HG02798 (cell line): ENCODE data around the gene PTAFR.
A peak's percentile ranks its signal among the peaks of the same experiment; 100 is the strongest.
"Not testable (repeated sequence)": the region's sequence is repeated elsewhere in the genome, so short reads cannot be mapped to it uniquely, and the experiment has no call there.

ENCODE experiments used
- ATAC-seq: cut with Tn5 transposase; IDR thresholded peaks from one replicate; pipeline ENCODE4 v1.9.1; 2021; ENCODE audit warnings: mild to moderate bottlenecking; ENCODE audit not compliant: unreplicated experiment, poor library complexity

PTAFR gene

DNA sequence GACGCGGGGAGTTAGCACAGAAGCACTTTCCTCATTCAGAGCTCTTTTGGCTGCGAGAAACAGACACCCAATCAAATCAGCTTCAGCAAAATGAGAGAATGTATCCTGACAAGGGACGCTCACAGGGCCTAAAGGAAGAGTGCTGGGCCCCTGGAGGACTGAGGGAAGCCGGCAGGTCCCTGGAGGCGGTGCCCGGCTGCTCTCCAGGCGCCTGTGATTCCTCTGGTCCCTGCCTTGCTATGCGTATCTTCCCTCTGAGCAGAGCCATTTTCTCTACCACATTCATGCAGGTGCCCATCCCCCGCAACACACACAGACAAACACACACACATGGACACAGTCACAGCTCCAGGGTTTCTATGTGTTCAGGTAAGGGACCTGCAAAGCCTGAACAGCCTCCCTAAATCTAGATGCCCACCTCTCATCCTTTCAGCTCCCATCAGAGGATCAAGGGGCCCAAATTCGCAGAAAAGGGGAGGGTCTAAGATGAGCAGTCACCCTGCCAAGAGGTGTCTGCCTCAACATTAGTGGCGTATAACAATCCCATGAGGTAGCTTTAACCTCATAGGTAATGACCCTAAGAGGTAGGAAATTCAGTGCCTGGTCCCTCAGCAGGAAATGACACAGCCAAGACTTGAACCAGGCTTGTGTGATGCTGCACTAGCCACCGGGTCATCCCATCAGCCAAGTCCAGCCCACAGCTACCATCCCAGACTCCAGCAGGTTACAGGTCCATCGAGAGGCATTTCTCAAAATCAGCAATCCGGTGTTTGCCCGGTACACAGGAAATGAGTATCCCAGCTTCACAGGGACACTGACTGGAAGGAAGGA, 29.0 kb downstream of the PTAFR start:
- ATAC-seq: peak; percentile 7

DNA sequence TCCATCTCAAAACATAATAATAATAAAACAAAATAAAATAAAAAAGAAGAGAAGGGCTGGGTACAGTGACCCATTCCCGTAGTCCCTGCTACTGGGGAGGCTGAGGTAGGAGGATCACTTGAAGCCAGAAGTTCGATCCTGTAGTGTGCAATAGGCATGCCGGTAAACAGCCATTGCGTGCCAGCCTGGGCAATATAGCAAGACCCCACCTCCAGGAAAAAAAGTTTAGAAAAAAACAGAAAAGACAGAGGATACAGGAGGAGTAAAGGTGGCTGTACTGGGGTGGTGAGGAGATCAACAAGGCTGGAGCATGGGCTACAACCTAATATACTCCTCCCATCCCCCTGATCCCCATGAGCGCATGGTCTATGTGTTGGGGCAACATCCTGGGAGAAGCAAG, 30.8 kb downstream of the PTAFR start:
- no peak for ATAC-seq

DNA sequence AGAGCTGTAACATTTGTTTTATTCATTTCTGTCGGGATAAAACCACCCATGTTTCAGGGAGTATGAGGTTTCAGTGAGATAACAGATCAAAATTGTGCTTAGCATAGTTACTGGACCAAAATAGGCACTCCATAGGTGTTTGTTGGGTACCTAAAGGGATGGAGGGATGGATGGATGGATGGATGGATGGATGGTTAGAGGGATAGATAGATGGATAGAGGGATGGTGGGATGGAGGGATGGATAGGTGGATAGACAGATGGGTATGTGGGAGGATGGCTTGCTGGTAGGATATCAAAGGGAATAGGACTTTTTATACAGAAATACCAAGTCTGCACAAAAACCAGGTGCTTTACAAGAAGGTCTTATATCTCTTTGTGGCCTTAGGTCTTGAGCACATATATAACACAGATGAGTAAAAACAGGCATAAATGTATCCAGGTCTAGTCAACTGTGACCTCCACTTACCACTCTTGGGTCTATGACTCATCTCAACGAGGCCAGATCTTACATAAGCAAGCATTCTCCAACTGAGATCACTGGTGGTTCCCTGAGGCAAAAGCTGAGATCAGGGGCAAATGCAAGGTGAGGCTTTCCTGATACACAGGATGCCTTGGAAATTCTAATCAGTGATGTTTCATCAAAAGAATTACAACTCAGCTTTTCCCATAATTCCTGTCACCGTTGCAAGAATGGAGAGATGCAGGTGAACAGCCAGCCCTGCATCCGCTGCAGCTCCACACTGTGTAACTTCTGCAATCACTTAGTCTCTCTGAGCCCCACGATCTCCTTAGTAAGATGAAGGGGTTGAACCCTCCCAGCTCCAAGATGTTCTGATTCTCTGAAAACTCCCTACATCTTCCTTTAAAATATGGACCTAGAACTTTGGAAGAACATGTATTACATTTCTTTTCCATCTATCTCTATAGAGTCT, 32.0 kb downstream of the PTAFR start:
- peak; percentile 67 for ATAC-seq

DNA sequence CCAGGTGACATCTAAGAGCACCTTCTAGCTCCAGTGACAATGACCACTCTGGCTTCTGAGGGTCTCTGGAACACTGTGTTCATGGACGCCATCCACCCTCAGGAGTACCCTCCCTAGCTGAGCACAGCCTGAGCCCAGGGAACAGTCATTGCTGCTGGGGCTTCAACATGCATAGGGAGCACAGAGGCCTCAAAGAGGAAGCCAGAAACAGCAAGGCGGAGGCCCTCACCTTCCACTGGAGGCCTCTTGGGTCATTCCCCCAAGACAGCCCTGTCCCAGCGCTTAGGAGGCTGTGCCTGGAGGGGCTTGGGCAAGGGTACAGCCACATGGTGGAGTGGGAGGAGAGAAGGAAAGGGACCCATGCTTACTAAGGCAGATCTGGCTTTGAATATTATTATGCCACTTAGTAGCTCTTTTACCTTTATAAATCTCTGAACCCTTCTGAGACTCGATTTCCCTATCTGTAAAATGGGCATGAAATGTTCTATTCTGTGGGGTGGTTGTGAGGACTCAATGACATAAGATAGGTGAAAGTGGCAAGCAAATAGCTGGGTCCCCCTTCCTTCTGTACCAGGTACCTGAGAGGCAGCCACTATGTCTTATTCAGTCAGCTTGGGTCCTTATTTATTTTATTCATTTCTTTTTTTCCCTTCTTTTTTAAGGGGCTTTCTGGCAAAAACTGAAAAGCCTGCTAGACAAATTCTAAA, 32.8 kb downstream of the PTAFR start:
- no peak for ATAC-seq

DNA sequence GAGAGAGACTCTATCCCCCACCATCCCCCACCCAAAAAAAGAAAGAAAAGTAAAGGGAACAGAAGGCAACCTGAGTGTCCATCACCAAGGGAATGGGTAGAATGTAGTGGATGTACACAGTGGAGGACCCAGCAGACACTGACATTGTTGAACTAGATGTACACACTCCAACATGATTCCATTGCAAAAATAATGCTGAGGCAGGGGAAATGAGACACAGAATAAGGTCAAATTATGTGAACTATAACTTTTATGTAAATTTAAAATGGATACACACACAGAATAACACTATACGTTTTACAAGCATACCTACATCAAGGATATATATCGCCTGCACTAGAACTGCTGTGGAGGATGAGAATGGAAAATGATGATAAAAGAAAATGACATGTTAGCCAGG, 34.8 kb downstream of the PTAFR start:
- ATAC-seq: no peak

DNA sequence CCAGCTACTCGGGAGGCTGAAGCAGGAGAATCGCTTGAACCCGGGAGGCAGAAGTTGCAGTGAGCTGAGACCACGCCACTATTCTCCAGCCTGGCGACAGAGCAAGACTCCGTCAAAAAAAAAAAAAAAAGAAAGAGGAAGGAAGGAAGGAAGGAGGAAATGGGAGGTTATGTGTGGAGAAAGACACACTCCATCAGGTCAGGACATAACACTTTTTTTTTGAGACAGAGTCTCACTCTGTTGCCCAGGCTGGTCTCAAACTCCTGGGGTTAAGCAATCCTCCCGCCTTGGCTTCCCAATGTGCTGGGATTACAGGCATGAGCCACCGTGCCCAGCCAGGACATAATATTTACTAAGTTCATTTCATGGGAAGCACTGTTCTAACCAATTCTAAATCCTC, 36.6 kb downstream of the PTAFR start:
- ATAC-seq: not testable (repeated sequence)

DNA sequence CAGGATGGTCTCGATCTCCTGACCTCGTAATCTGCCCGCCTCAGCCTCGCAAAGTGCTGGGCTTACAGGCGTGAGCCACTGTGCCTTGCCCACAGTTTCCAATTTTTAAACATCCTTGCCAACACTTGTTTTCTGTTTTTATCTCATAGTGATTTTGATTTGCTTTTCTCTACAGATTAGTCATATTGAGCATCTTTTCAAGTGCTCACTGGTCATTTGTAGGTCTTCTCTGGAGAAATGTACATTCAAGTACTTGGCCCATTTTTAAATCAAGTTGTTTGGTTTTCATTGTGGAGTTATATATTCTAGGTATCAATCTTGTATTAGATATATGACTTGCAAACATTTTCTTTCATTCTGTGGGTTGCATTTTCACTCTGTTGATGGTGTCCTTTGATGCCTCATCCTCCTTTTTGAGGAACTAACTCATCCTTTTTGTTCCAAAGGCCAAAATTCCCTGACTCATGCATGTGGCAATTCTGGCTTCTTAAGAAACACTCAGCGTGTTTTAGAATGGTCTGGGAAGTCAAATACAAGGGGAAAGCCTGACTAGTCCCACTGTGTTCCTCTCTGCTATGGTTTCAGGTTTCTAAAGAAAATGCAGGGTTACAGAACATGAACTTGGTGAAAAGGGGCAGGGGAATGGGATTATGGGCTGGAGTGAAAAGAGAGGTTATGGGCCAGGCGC, 37.3 kb downstream of the PTAFR start:
- ATAC-seq: no peak

DNA sequence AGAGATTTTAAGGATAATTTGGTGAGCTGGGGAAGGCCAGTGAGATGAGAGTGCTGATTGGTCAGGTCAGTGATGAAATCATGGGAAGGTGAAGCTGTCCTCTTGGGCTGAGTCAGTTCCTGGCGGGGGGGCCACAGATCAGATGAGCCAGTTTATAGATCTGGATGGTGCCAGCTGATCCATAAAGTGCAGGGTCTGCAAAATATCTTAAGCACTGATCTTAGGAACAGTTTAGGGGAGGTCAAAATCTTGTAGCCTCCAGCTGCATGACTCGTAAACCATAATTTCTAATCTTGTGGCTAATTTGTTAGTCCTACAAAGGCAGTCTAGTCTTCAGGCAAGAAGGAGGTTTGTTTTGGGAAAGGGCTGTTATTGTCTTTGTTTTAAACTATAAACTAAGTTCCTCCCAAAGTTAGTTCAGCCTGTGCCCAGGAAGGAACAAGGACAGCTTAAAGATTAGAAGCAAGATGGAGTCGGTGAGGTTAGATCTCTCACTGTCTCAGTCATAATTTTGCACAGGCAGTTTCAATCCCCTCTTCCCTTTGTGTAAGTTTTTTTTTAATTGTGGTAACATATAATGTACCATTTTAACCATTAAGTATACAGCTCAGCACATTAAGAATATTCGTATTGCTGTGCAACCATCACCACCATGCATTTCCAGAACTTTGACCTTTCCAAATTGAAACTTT, 39.4 kb downstream of the PTAFR start:
- ATAC-seq: no peak

DNA sequence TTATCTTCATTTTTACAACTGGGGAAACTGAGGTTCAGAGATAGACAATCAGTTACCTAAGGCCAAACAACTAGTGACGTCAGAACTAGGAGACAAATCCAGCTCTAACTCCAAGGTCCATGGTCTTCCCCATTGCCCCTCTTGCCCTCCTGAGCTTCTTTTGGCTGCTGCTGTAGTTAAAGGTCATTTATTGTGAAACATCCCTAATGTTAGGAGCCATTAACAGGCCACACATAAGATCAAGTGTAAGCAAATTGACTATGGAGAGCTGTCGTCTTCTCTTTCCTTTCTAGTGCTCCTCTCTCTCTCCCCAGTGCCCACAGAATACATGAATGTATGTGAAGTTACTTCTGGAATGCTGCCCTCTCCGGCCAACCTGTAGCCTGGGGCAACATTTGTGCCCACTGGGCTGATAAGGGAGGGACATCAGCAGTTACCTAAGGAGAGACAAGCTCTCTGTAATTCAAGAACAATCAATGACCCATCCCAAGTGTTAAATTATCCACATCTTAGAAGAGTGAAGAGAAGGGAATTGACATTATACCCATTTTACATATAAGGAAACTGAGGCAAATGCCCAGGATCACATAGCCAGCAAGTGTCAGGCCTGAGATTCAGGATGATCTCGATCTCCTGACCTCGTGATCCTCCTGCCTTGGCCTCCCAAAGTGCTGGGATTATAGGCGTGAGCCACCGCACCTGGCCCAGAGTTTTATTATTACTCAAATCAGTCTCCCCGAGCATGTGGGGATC, 40.1 kb downstream of the PTAFR start:
- ATAC-seq: no peak

DNA sequence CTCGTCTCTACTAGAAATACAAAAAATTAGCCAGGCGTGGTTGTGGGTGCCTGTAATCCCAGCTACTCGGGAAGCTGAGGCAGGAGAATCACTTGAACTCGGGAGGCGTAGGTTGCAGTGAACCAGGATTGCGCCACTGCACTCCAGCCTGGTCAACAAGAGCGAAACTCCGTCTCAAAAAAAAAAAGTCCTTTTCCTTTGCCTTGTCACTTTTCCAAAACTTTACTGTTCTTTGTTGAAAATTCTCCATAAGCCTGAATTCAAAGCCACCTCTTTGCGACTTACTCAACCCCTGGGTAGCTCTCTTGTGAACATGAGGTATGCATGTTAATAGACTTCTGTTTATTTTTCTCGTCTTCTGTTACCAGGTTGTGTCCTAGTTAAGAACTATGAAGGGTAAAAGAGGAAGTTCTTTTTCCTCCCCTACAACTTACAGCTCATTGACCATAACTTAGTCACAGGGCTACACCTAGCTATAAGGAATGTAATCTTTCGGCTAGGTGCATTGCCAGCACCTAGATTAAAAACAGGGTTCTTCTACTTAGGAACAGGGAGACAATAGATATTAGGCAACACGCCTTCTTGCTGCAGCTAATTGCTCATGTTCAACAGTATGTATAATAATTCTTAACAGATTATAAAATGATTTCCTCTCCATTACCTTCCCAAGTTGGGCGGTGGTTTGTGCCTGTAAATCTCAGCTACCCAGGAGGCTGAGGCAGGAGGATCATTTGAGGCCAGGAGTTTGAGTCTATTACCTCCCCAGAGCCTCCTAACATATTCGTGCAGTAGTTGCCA, 40.9 kb downstream of the PTAFR start:
- no peak for ATAC-seq

DNA sequence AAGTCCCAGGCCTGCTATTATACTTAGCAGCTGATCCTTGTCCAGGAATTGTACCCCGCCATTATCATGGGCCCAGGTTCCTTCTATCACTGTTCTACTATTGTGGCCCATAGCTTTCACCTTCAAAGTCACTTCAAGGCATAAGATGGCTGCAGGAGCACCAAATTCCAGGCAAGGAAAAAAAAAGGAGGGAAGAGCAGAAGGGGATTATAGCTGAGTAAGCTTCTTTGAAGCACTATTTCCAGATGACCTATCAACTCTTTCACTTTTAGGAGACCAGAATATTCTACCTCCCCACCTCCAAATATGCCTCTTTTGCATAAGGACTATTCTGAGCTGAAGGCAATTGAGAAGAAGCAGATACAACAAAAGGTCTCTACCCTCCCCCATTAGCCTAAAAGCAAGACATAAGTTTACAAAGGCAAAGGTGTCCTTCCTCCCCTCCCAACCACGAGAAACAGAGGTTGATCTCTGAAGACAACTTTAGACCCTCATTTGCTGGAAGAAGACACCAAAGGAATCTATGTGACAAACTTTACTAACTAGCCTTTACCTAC, 41.8 kb downstream of the PTAFR start:
- ATAC-seq: no peak

DNA sequence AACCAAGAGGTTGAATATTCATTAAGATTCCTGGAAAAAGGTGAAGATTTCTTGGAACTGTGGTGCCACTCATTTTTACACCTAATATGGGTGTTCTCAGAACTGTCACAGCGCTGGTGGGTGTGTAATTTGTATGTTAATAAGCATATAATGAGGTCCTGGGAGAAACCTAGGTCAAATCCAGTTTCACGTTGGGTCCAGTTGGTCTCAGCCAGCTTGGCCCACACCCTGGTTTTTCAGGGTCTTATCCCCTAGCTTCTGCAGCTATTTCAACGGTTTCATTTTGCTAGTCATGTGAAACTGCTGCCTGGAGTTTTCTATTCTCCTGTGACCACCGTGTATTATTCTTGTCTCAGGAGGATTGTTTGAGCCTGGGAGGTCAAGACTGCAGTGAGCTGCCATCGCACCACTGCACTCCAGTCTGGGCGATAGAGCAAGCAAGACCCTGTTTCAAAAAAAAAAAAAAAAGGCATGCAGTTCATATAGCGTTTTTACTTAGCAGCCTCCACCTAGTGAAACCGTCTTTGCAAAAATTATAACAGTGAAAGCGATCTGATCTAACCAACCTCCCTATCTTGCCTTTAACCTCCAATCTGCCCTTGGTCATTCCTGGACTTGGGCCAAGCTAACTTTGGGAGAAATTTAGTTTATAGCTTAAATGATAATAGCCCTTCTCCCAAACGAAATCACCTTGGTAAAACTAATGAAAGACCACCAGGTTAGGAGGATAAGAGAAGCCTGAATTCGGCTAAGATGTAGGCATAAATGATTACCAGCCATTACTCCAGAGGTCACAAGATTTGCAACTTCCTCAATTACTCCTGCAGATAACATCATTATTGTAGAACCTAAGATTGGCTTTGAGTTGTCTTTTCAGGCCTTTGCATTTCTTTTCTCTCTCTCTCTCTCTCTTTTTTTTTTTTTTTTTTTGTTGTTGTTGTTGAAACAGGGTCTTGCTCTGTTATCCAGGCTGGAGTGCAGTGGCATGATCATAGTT, 44.0 kb downstream of the PTAFR start:
- ATAC-seq: no peak

DNA sequence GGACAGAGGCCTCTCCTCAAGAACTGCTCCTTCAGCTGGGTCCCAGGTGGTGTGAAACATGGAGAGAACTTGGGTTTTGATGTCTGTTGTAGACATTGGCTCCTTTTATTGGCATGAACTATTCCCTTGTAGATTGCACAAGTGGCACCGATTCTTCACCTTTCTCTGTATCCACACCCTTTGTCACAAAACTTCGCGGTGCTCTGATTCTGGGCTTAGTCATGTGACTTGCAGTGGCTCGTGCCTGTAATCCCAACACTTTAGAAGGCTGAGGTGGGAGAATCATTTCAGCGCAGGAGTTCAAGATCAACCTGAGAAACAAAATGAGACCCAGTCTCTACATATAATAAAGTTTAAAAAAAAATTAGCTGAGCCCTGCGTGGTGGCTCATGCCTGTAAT, 45.6 kb downstream of the PTAFR start:
- ATAC-seq: no peak

DNA sequence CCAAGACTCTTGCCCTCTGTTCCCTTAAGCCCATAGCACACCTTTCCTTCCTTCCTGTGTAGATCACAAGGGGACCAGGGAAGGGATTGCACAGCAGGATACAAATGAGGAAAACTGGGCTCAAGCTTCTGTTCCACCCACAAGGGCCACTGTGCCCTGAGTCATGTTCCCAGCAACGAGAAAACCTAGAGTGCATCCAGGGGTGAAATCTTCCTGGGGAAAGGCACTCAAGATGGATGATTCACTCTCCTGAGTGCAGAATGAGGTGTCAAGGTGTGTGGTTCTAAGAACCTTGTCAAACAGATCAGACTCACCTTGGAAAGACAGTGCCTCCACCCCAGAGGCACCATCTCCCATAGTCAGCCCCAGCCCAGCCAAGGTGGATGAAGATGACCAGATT, 47.3 kb downstream of the PTAFR start:
- no peak for ATAC-seq

DNA sequence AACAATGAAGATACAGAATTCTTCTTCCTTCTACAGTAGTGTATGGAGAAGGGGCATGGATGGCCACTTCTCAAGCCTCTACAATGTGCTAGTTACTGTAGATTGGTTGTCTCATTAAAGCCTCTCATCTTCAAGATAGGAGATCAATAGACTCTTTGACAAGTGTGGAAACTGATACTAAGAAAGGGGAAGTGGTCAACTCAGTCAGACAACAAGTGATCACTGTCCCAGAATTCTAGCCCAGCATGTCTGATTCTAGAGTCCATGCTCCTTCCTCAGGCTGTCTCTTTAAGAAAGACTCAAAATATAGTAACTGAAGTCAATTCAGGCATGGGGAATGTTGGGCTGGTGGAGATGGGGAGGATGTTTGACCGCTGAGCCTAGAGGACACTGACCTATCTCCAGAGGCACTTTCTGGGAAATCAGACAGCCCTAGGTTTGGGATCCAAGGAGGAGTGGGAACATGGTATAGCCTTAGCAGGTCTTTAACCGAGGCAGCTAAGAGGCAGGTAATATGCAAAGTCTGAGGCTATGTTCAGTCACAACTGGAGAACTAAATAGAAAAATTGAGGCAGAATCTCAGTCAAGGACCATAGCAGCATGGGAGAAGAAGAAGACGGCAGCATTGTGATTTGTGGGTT, 48.8 kb downstream of the PTAFR start:
- ATAC-seq: peak; percentile 75

DNA sequence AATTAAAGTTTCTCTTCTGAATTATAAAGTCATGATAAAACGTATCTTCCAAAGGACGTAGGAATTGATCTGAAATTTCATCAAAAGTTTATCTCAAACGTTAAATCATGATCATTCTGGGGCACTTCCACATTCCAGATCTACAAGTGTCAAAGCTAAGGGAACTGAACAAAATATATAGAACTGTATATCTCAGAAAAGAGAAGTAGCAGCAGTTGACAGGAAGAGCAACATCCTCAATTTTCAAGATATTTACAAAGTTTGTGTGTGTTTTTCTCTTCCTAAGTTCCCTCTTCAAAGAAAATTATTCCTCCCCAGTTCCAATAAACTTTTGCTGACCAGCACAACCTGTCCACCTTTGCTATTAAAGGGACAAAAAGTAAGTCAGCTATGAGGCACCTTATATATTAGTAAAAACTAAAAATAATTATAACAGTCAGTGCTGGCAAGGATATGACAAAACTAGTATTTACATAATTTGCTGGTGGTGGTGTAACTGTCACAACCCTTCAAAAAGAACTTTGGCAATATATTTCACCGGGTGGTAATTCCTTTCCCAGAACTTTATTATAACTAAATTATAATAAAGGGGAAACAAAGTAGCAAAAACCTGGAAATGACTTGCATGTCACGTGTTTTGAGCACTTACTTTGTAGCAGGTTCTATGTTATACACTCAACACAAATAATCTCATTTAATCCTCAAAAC, 49.6 kb downstream of the PTAFR start:
- ATAC-seq: no peak
